Left renal cortex interstitium (tissue), 4 donors: Measurements from ENCODE around the gene MFF. TPM values are rescaled to one million over a fixed set of nuclear protein-coding genes. Genes with fewer than 3 reads are reported as not detected.

Experiments used
- DNase-seq, 4 donors: peaks; one replicate each; pipeline ENCODE4 v3.0.0-alpha.2; 2013; ENCODE audit warnings: low read depth in 4 of 4, low spot score in 2 of 4, missing footprints in 1 of 4
- polyA plus RNA-seq, 4 donors: library from polyadenylated mRNA; unstranded; fragments of 120-200 nt; gene quantifications; one replicate each; pipeline ENCODE4 v1.2.1, GENCODE V29; 2013; ENCODE audit not compliant: insufficient read length in 4 of 4

MFF gene
- polyA plus RNA-seq, 4 donors: 124 to 144 (median 134) TPM

DNA sequence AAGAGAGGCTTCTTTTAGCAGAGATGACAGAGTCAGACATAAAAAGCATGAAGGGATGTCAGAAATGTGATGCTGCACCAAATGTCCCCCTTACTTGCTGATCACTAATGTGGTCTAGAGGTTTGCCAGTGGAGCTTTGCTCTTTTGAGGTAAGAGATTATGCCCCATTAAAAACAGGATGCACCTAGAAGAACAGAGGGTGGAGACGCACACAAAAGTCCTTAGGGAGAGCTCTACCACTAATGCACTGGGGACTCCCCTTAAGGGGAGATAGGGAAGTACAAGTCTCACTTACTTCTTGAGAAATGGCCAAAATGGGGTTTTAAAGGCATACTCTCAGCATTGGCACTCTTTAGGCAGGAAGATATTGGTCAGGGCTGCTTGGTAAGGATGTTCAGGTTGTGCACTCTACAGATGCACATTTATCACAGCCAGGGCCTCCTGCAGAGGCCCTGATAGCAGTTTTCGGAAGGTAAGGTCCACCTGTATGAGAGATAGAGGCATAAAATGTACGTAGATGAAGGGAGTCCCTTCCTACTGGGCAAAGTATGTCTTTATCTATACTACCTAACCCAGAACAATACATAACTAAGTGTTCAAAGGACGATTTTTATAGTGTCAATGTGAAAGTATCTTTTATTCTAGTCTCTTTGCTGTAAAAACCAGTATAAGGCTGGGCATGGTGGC lies 79.7 kb downstream of the MFF start:
- no peak for DNase-seq

- peak; percentile 82 to 95 (median 86) for DNase-seq
These were observed 81.4 kb downstream of the MFF start for GRCh38 chr2:227406177-227407031.

Other genes starting within 250 kb of the MFF start
- gene COL4A4, start 161.0 kb upstream of the MFF start, polyA plus RNA-seq: 10 to 100 TPM; 44.2 to 59.5 (median 48.4) TPM
- 10 to 100 TPM; 42.2 to 70.2 (median 56.6) TPM for gene COL4A3, start 160.6 kb upstream of the MFF start, polyA plus RNA-seq
- gene TM4SF20, start 54.1 kb downstream of the MFF start, polyA plus RNA-seq: under 1 TPM; 0.06 to 0.13 (median 0.11) TPM
- not detected for gene SCYGR1, start 62.7 kb downstream of the MFF start, polyA plus RNA-seq
- gene AGFG1, start 146.9 kb downstream of the MFF start, polyA plus RNA-seq: 10 to 100 TPM; 65.6 to 83.0 (median 72.3) TPM